WERI-Rb-1 (cell line): Measurements from ENCODE around the gene OR2AG2.

Source experiments
- DNase-seq: peaks from one replicate; pipeline ENCODE4 v3.0.0-alpha.2; 2020
- H3K27ac ChIP-seq: fragments of 250-450 bp; sonication (Bioruptor Pico); 2 replicates; pipeline ENCODE4 v1.5.1; 2020; ENCODE audit warnings: mild to moderate bottlenecking, moderate library complexity
- H3K27me3 ChIP-seq: fragments of 250-450 bp; sonication (Bioruptor Pico); 2 replicates; pipeline ENCODE4 v1.5.1; 2021; ENCODE audit warnings: mild to moderate bottlenecking, low read depth, moderate library complexity; ENCODE audit not compliant: insufficient read depth, severe bottlenecking
- H3K36me3 ChIP-seq: fragments of 250-450 bp; sonication (Bioruptor Pico); 2 replicates; pipeline ENCODE4 v1.5.1; 2020; ENCODE audit warnings: mild to moderate bottlenecking, moderate library complexity
- H3K4me3 ChIP-seq: 2 replicates; pipeline ENCODE4 v1.5.1; 2011; ENCODE audit warnings: low read depth, mild to moderate bottlenecking, control low read depth, low read length
- H3K9me3 ChIP-seq: fragments of 250-450 bp; sonication (Bioruptor Pico); 2 replicates; pipeline ENCODE4 v1.5.1; 2021; ENCODE audit warnings: mild to moderate bottlenecking, moderate library complexity; ENCODE audit not compliant: severe bottlenecking
- CTCF ChIP-seq: IDR thresholded peaks from 2 replicates; pipeline ENCODE4 v1.5.1; 2011; ENCODE audit warnings: low read depth, mild to moderate bottlenecking, control low read depth, inconsistent platforms, low read length

Gene OR2AG2

GRCh38 chr11:6725386-6725896 is 46.3 kb downstream of the OR2AG2 start:
- DNase-seq, result no peak
- Histone ChIP-seq H3K27me3 (no peaks in the 10 kb centered on the region), H3K9me3 (no peaks in the 10 kb centered on the region), H3K4me3 (no peak overlapping the region), H3K27ac (no peak overlapping the region), H3K36me3 (no peaks in the 10 kb centered on the region)
- TF ChIP-seq CTCF, result no peak

- no peak for DNase-seq
- Histone ChIP-seq H3K4me3 (no peak overlapping the region), H3K36me3 (no peaks in the 10 kb centered on the region), H3K9me3 (no peaks in the 10 kb centered on the region), H3K27ac (no peak overlapping the region), H3K27me3 (no peaks in the 10 kb centered on the region)
- TF ChIP-seq CTCF, result no peak
These were observed 47.8 kb downstream of the OR2AG2 start for GRCh38 chr11:6724013-6724412.

- no peak for TF ChIP-seq CTCF
- H3K27me3 ChIP-seq, result no peaks in the 10 kb centered on the region
- H3K27ac ChIP-seq, result no peak overlapping the region
- H3K9me3 ChIP-seq, result no peaks in the 10 kb centered on the region
- H3K36me3 ChIP-seq, result no peaks in the 10 kb centered on the region
- DNase-seq, result no peak
- H3K4me3 ChIP-seq, result no peak overlapping the region
These were observed 50.4 kb downstream of the OR2AG2 start for GRCh38 chr11:6721343-6721742.

GRCh38 chr11:6719576-6719975 is 52.2 kb downstream of the OR2AG2 start:
- H3K4me3 ChIP-seq, result no peak overlapping the region
- no peaks in the 10 kb centered on the region for H3K9me3 ChIP-seq
- no peaks in the 10 kb centered on the region for H3K27me3 ChIP-seq
- DNase-seq, result no peak
- no peak for TF ChIP-seq CTCF
- H3K36me3 ChIP-seq, result no peaks in the 10 kb centered on the region
- H3K27ac ChIP-seq, result no peak overlapping the region

GRCh38 chr11:6717426-6717825 is 54.4 kb downstream of the OR2AG2 start:
- no peak for DNase-seq
- Histone ChIP-seq H3K9me3 (peaks cover under 1% of the 10 kb centered on the region), H3K36me3 (no peaks in the 10 kb centered on the region), H3K27ac (no peak overlapping the region), H3K4me3 (no peak overlapping the region), H3K27me3 (no peaks in the 10 kb centered on the region)
- TF ChIP-seq CTCF, result no peak
